HG03565 (cell line): ENCODE data around the gene UPP2.

Source experiments
- ATAC-seq: cut with Tn5 transposase; IDR thresholded peaks from one replicate; pipeline ENCODE4 v1.9.1; 2021; ENCODE audit warnings: mild to moderate bottlenecking, moderate library complexity; ENCODE audit not compliant: unreplicated experiment

Gene UPP2

GRCh38 chr2:158103411-158104012, 1.8 kb downstream of the UPP2 start:
- ATAC-seq: no peak

- no peak for ATAC-seq
These were observed 3.2 kb downstream of the UPP2 start for GRCh38 chr2:158104903-158105302.

GRCh38 chr2:158112992-158113391, 11.3 kb downstream of the UPP2 start:
- no peak for ATAC-seq

GRCh38 chr2:158113741-158114295, 12.1 kb downstream of the UPP2 start:
- ATAC-seq: no peak

- no peak for ATAC-seq
These were observed 12.8 kb downstream of the UPP2 start for GRCh38 chr2:158114516-158114915.

- ATAC-seq: no peak
These were observed 13.6 kb downstream of the UPP2 start for GRCh38 chr2:158115202-158115767.

- ATAC-seq: no peak
These were observed 15.3 kb downstream of the UPP2 start for GRCh38 chr2:158116936-158117335.

GRCh38 chr2:158120102-158120501, 18.4 kb downstream of the UPP2 start:
- ATAC-seq: no peak

GRCh38 chr2:158120664-158121641, 19.3 kb downstream of the UPP2 start:
- ATAC-seq: no peak

- no peak for ATAC-seq
These were observed 23.2 kb downstream of the UPP2 start for GRCh38 chr2:158124896-158125295.

- ATAC-seq: no peak
These were observed 24.3 kb downstream of the UPP2 start for GRCh38 chr2:158125756-158126498.

- ATAC-seq: no peak
These were observed 25.7 kb downstream of the UPP2 start for GRCh38 chr2:158127380-158127804.

- ATAC-seq: no peak
These were observed 26.7 kb downstream of the UPP2 start for GRCh38 chr2:158128168-158128973.

GRCh38 chr2:158129037-158129436, 27.4 kb downstream of the UPP2 start:
- no peak for ATAC-seq

- ATAC-seq: no peak
These were observed 29.3 kb downstream of the UPP2 start for GRCh38 chr2:158130832-158131473.

- ATAC-seq: no peak
These were observed 29.8 kb downstream of the UPP2 start for GRCh38 chr2:158131483-158131912.

- no peak for ATAC-seq
These were observed 30.4 kb downstream of the UPP2 start for GRCh38 chr2:158131919-158132566.

- no peak for ATAC-seq
These were observed 32.4 kb downstream of the UPP2 start for GRCh38 chr2:158134055-158134454.

- no peak for ATAC-seq
These were observed 33.0 kb downstream of the UPP2 start for GRCh38 chr2:158134655-158135054.
